ENCODE results near the gene WDFY4. TPM values are rescaled to one million over a fixed set of nuclear protein-coding genes. Genes with fewer than 3 reads are reported as not detected.

WDFY4 gene
- total and polyA plus RNA-seq, 2 donors (not counting 3 experiments of a cell fraction or from before 2014, with no cell fraction given), result 10.1 to 10.2 TPM

GRCh38 chr10:48940958-48941357 is 256.3 kb downstream of the WDFY4 start:
- DNase-seq (ENCODE audit: low read depth, low spot score), result no peak
- H3K36me3 ChIP-seq (ENCODE audit: control insufficient read depth in 2 of 2, extremely low read depth in 1 of 2, insufficient read depth in 2 of 2, low read length in 2 of 2), result no peaks in the 10 kb centered on the region
- H2AFZ ChIP-seq (ENCODE audit: low read depth, low read length), result no peak overlapping the region
- no peaks in the 10 kb centered on the region for H3K79me2 ChIP-seq (ENCODE audit: control insufficient read depth, insufficient read depth, low read length)
- ChIA-PET CTCF (no interaction called here), POLR2A (no interaction called here)
- BruUV-seq (replicated peaks), result no TSS peak
- H4K20me1 ChIP-seq (replicated peaks; ENCODE audit: control insufficient read depth, extremely low read depth, insufficient read depth, low read length), result no peaks in the 10 kb centered on the region
- intact Hi-C loops (cut with micrococcal nuclease), result loop anchor here (10.0 kb wide), 1 partner anchor 576 kb away; no protein-coding TSS in a partner anchor
- no peak for FAIRE-seq
- no peaks in the 10 kb centered on the region for H3K9me1 ChIP-seq (replicated peaks; ENCODE audit: control insufficient read depth, extremely low read depth, insufficient read depth, low read length)
- H3K4me2 ChIP-seq (ENCODE audit: insufficient read depth, low read length), result no peak overlapping the region
- H3K4me3 ChIP-seq (replicated peaks in 1 of 3; ENCODE audit: insufficient read depth in 1 of 3, low read depth in 1 of 3, low read length in 3 of 3), result no peak overlapping the region
- no peak overlapping the region for H3K9ac ChIP-seq (replicated peaks; ENCODE audit: extremely low read depth, insufficient read depth, low read length)
- no peak overlapping the region for H3K27ac ChIP-seq (ENCODE audit: insufficient read depth, low read depth, low read length)
- dilution Hi-C loops (cut with MboI; ENCODE audit: extremely low pct_ligation_motif_present, low sequenced_read_pairs), result no loop called here
- H3K27me3 ChIP-seq (ENCODE audit: control insufficient read depth in 2 of 2, insufficient read depth in 2 of 2, low read length in 2 of 2), result no peaks in the 10 kb centered on the region
- peaks cover 9% of the 10 kb centered on the region for H3K4me1 ChIP-seq (ENCODE audit: control insufficient read depth, extremely low read depth, insufficient read depth, low read length)
- no peaks in the 10 kb centered on the region for H3K9me3 ChIP-seq (replicated peaks; ENCODE audit: control insufficient read depth, insufficient read depth, low read length)
- TF ChIP-seq, protein P1, sequence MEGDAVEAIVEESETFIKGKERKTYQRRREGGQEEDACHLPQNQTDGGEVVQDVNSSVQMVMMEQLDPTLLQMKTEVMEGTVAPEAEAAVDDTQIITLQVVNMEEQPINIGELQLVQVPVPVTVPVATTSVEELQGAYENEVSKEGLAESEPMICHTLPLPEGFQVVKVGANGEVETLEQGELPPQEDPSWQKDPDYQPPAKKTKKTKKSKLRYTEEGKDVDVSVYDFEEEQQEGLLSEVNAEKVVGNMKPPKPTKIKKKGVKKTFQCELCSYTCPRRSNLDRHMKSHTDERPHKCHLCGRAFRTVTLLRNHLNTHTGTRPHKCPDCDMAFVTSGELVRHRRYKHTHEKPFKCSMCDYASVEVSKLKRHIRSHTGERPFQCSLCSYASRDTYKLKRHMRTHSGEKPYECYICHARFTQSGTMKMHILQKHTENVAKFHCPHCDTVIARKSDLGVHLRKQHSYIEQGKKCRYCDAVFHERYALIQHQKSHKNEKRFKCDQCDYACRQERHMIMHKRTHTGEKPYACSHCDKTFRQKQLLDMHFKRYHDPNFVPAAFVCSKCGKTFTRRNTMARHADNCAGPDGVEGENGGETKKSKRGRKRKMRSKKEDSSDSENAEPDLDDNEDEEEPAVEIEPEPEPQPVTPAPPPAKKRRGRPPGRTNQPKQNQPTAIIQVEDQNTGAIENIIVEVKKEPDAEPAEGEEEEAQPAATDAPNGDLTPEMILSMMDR (IDR thresholded peaks at IDR 0.05; ENCODE audit: extremely low read depth in 1 of 2, insufficient read depth in 1 of 2, low read depth in 1 of 2, low read length in 2 of 2), result no peak
- TF ChIP-seq POLR2AphosphoS5 (IDR thresholded peaks at IDR 0.05; ENCODE audit: insufficient read depth, low read depth, low read length), result no peak
- TF ChIP-seq FOS (IDR thresholded peaks at IDR 0.05; ENCODE audit: borderline replicate concordance, insufficient read depth, low read length), result no peak

DNA sequence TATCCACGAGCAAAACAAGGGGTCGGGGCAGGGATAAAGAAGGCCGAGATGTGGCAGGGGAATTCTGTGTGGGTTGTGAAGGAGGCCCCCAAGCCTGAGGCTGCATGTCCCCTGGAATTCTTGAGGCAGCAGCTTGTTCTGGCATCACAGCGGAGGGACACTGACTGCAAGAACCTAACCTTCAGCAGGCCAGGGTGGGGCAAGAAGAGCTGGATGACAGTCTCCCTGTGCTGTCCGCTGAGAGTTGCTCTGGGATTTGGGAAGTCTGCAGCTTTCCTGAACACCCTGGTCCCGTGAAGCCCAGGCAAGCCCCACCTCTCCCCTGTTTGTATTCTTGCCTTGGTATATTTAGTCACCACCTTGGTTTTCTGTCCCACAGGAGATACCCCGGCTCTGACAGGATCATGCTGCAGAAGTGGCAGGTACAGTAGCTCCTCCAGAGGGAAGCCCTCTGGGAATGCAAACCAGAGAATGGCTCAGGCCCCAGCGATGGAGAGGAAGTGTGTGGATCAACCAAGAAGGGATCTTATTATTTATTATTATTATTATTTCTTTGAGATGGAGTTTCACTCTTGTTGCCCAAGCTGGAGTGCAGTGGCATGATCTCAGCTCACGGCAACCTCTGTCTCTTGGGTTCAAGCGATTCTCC is 256.9 kb downstream of the WDFY4 start:
- Histone ChIP-seq H3K4me2 (ENCODE audit: insufficient read depth, low read length) (no peak overlapping the region), H3K79me2 (ENCODE audit: control insufficient read depth, insufficient read depth, low read length) (no peaks in the 10 kb centered on the region), H3K4me3 (replicated peaks in 1 of 3; ENCODE audit: insufficient read depth in 1 of 3, low read depth in 1 of 3, low read length in 3 of 3) (no peak overlapping the region), H3K27ac (ENCODE audit: insufficient read depth, low read depth, low read length) (no peak overlapping the region), H3K36me3 (ENCODE audit: control insufficient read depth in 2 of 2, extremely low read depth in 1 of 2, insufficient read depth in 2 of 2, low read length in 2 of 2) (no peaks in the 10 kb centered on the region), H3K27me3 (ENCODE audit: control insufficient read depth in 2 of 2, insufficient read depth in 2 of 2, low read length in 2 of 2) (no peaks in the 10 kb centered on the region), H2AFZ (ENCODE audit: low read depth, low read length) (no peak overlapping the region), H3K9me1 (replicated peaks; ENCODE audit: control insufficient read depth, extremely low read depth, insufficient read depth, low read length) (no peaks in the 10 kb centered on the region), H4K20me1 (replicated peaks; ENCODE audit: control insufficient read depth, extremely low read depth, insufficient read depth, low read length) (no peaks in the 10 kb centered on the region), H3K9me3 (replicated peaks; ENCODE audit: control insufficient read depth, insufficient read depth, low read length) (no peaks in the 10 kb centered on the region), H3K9ac (replicated peaks; ENCODE audit: extremely low read depth, insufficient read depth, low read length) (no peak overlapping the region), H3K4me1 (ENCODE audit: control insufficient read depth, extremely low read depth, insufficient read depth, low read length) (peaks cover 15% of the 10 kb centered on the region)
- ChIA-PET CTCF (no interaction called here), POLR2A (no interaction called here)
- no peak for DNase-seq (ENCODE audit: low read depth, low spot score)
- no TSS peak for BruUV-seq (replicated peaks)
- dilution Hi-C loops (cut with MboI; ENCODE audit: extremely low pct_ligation_motif_present, low sequenced_read_pairs), result no loop called here
- intact Hi-C loops (cut with micrococcal nuclease), result loop anchor here (10.0 kb wide), 1 partner anchor 577 kb away; no protein-coding TSS in a partner anchor
- TF ChIP-seq, protein P2, sequence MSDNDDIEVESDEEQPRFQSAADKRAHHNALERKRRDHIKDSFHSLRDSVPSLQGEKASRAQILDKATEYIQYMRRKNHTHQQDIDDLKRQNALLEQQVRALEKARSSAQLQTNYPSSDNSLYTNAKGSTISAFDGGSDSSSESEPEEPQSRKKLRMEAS (IDR thresholded peaks at IDR 0.05; ENCODE audit: insufficient read depth, insufficient read length), result no peak
- no peak for TF ChIP-seq JUN (IDR thresholded peaks at IDR 0.05; ENCODE audit: borderline replicate concordance, insufficient read depth, insufficient read length, low read depth)
- TF ChIP-seq POLR2AphosphoS5 (IDR thresholded peaks at IDR 0.05; ENCODE audit: insufficient read depth, low read depth, low read length), result no peak
- no peak for TF ChIP-seq EZH2 (IDR thresholded peaks at IDR 0.05; ENCODE audit: borderline replicate concordance, low read depth, low read length, severe bottlenecking)
- TF ChIP-seq MYC (IDR thresholded peaks at IDR 0.05; ENCODE audit: low read depth, low read length), result no peak
- TF ChIP-seq FOS (IDR thresholded peaks at IDR 0.05; ENCODE audit: borderline replicate concordance, insufficient read depth, low read length), result no peak
- no peak for TF ChIP-seq GATA2 (IDR thresholded peaks at IDR 0.05; ENCODE audit: insufficient read depth, insufficient read length, low read depth, low read length)
- TF ChIP-seq POLR2A (IDR thresholded peaks at IDR 0.05; ENCODE audit: low read depth, low read length), result no peak
- TF ChIP-seq, protein P1 (IDR thresholded peaks at IDR 0.05; ENCODE audit: extremely low read depth in 1 of 2, insufficient read depth in 1 of 2, low read depth in 1 of 2, low read length in 2 of 2), result no peak
- no peak for FAIRE-seq
